Measurements from ENCODE around the gene LDLRAD2.

The LDLRAD2 gene

GRCh38 chr1:21866707-21867043 is 54.6 kb downstream of the LDLRAD2 start:
- Histone ChIP-seq H3K4me3 (ENCODE audit: low read depth, low read length) (no peak overlapping the region), H3K9me3 (ENCODE audit: control insufficient read depth, insufficient read depth, low read length) (no peaks in the 10 kb centered on the region), H3K4me1 (ENCODE audit: control insufficient read depth, insufficient read depth, low read length) (peaks cover 14% of the 10 kb centered on the region), H3K27me3 (ENCODE audit: control insufficient read depth, insufficient read depth, low read length) (no peaks in the 10 kb centered on the region), H3K27ac (ENCODE audit: low read depth, low read length) (peak overlapping the region; percentile 7), H3K9ac (ENCODE audit: low read depth, low read length) (no peak overlapping the region), H3K36me3 (ENCODE audit: control insufficient read depth, insufficient read depth, low read length) (peaks cover 28% of the 10 kb centered on the region)

GRCh38 chr1:21867451-21867996 is 55.5 kb downstream of the LDLRAD2 start:
- peaks cover 31% of the 10 kb centered on the region for H3K36me3 ChIP-seq (ENCODE audit: control insufficient read depth, insufficient read depth, low read length)
- H3K27ac ChIP-seq (ENCODE audit: low read depth, low read length), result no peak overlapping the region
- H3K27me3 ChIP-seq (ENCODE audit: control insufficient read depth, insufficient read depth, low read length), result no peaks in the 10 kb centered on the region
- no peak overlapping the region for H3K9ac ChIP-seq (ENCODE audit: low read depth, low read length)
- H3K9me3 ChIP-seq (ENCODE audit: control insufficient read depth, insufficient read depth, low read length), result no peaks in the 10 kb centered on the region
- peaks cover 14% of the 10 kb centered on the region for H3K4me1 ChIP-seq (ENCODE audit: control insufficient read depth, insufficient read depth, low read length)
- no peak overlapping the region for H3K4me3 ChIP-seq (ENCODE audit: low read depth, low read length)

- H3K4me3 ChIP-seq (ENCODE audit: low read depth, low read length), result no peak overlapping the region
- no peak overlapping the region for H3K27ac ChIP-seq (ENCODE audit: low read depth, low read length)
- no peaks in the 10 kb centered on the region for H3K27me3 ChIP-seq (ENCODE audit: control insufficient read depth, insufficient read depth, low read length)
- peaks cover 36% of the 10 kb centered on the region for H3K36me3 ChIP-seq (ENCODE audit: control insufficient read depth, insufficient read depth, low read length)
- H3K4me1 ChIP-seq (ENCODE audit: control insufficient read depth, insufficient read depth, low read length), result peaks cover 14% of the 10 kb centered on the region
- no peak overlapping the region for H3K9ac ChIP-seq (ENCODE audit: low read depth, low read length)
- H3K9me3 ChIP-seq (ENCODE audit: control insufficient read depth, insufficient read depth, low read length), result no peaks in the 10 kb centered on the region
These were observed 56.4 kb downstream of the LDLRAD2 start for GRCh38 chr1:21868482-21868881.

GRCh38 chr1:21868941-21869454 is 56.9 kb downstream of the LDLRAD2 start:
- Histone ChIP-seq H3K9me3 (ENCODE audit: control insufficient read depth, insufficient read depth, low read length) (no peaks in the 10 kb centered on the region), H3K9ac (ENCODE audit: low read depth, low read length) (no peak overlapping the region), H3K4me3 (ENCODE audit: low read depth, low read length) (no peak overlapping the region), H3K27ac (ENCODE audit: low read depth, low read length) (no peak overlapping the region), H3K36me3 (ENCODE audit: control insufficient read depth, insufficient read depth, low read length) (peaks cover 41% of the 10 kb centered on the region), H3K27me3 (ENCODE audit: control insufficient read depth, insufficient read depth, low read length) (no peaks in the 10 kb centered on the region), H3K4me1 (ENCODE audit: control insufficient read depth, insufficient read depth, low read length) (peaks cover 14% of the 10 kb centered on the region)

GRCh38 chr1:21869620-21870121 is 57.6 kb downstream of the LDLRAD2 start:
- no peak overlapping the region for H3K27ac ChIP-seq (ENCODE audit: low read depth, low read length)
- peaks cover 14% of the 10 kb centered on the region for H3K4me1 ChIP-seq (ENCODE audit: control insufficient read depth, insufficient read depth, low read length)
- no peaks in the 10 kb centered on the region for H3K9me3 ChIP-seq (ENCODE audit: control insufficient read depth, insufficient read depth, low read length)
- H3K4me3 ChIP-seq (ENCODE audit: low read depth, low read length), result no peak overlapping the region
- H3K9ac ChIP-seq (ENCODE audit: low read depth, low read length), result no peak overlapping the region
- H3K27me3 ChIP-seq (ENCODE audit: control insufficient read depth, insufficient read depth, low read length), result no peaks in the 10 kb centered on the region
- peaks cover 42% of the 10 kb centered on the region for H3K36me3 ChIP-seq (ENCODE audit: control insufficient read depth, insufficient read depth, low read length)

- Histone ChIP-seq H3K4me3 (ENCODE audit: low read depth, low read length) (no peak overlapping the region), H3K27ac (ENCODE audit: low read depth, low read length) (no peak overlapping the region), H3K36me3 (ENCODE audit: control insufficient read depth, insufficient read depth, low read length) (peaks cover 45% of the 10 kb centered on the region), H3K27me3 (ENCODE audit: control insufficient read depth, insufficient read depth, low read length) (no peaks in the 10 kb centered on the region), H3K9ac (ENCODE audit: low read depth, low read length) (no peak overlapping the region), H3K9me3 (ENCODE audit: control insufficient read depth, insufficient read depth, low read length) (no peaks in the 10 kb centered on the region), H3K4me1 (ENCODE audit: control insufficient read depth, insufficient read depth, low read length) (peaks cover 12% of the 10 kb centered on the region)
These were observed 58.5 kb downstream of the LDLRAD2 start for GRCh38 chr1:21870611-21871010.

- H3K9me3 ChIP-seq (ENCODE audit: control insufficient read depth, insufficient read depth, low read length), result no peaks in the 10 kb centered on the region
- H3K27me3 ChIP-seq (ENCODE audit: control insufficient read depth, insufficient read depth, low read length), result no peaks in the 10 kb centered on the region
- no peak overlapping the region for H3K27ac ChIP-seq (ENCODE audit: low read depth, low read length)
- peaks cover 53% of the 10 kb centered on the region for H3K36me3 ChIP-seq (ENCODE audit: control insufficient read depth, insufficient read depth, low read length)
- no peak overlapping the region for H3K4me3 ChIP-seq (ENCODE audit: low read depth, low read length)
- H3K4me1 ChIP-seq (ENCODE audit: control insufficient read depth, insufficient read depth, low read length), result no peaks in the 10 kb centered on the region
- H3K9ac ChIP-seq (ENCODE audit: low read depth, low read length), result no peak overlapping the region
These were observed 59.9 kb downstream of the LDLRAD2 start for GRCh38 chr1:21871943-21872342.

- Histone ChIP-seq H3K9ac (ENCODE audit: low read depth, low read length) (no peak overlapping the region), H3K4me1 (ENCODE audit: control insufficient read depth, insufficient read depth, low read length) (no peaks in the 10 kb centered on the region), H3K36me3 (ENCODE audit: control insufficient read depth, insufficient read depth, low read length) (peaks cover 56% of the 10 kb centered on the region), H3K27ac (ENCODE audit: low read depth, low read length) (no peak overlapping the region), H3K27me3 (ENCODE audit: control insufficient read depth, insufficient read depth, low read length) (no peaks in the 10 kb centered on the region), H3K4me3 (ENCODE audit: low read depth, low read length) (no peak overlapping the region), H3K9me3 (ENCODE audit: control insufficient read depth, insufficient read depth, low read length) (no peaks in the 10 kb centered on the region)
These were observed 60.5 kb downstream of the LDLRAD2 start for GRCh38 chr1:21872445-21873079.

- Histone ChIP-seq H3K27me3 (ENCODE audit: control insufficient read depth, insufficient read depth, low read length) (no peaks in the 10 kb centered on the region), H3K4me3 (ENCODE audit: low read depth, low read length) (no peak overlapping the region), H3K4me1 (ENCODE audit: control insufficient read depth, insufficient read depth, low read length) (no peaks in the 10 kb centered on the region), H3K9ac (ENCODE audit: low read depth, low read length) (no peak overlapping the region), H3K36me3 (ENCODE audit: control insufficient read depth, insufficient read depth, low read length) (peaks cover 62% of the 10 kb centered on the region), H3K27ac (ENCODE audit: low read depth, low read length) (no peak overlapping the region), H3K9me3 (ENCODE audit: control insufficient read depth, insufficient read depth, low read length) (no peaks in the 10 kb centered on the region)
These were observed 61.1 kb downstream of the LDLRAD2 start for GRCh38 chr1:21873174-21873573.

GRCh38 chr1:21873761-21874160 is 61.7 kb downstream of the LDLRAD2 start:
- Histone ChIP-seq H3K9me3 (ENCODE audit: control insufficient read depth, insufficient read depth, low read length) (no peaks in the 10 kb centered on the region), H3K4me3 (ENCODE audit: low read depth, low read length) (no peak overlapping the region), H3K4me1 (ENCODE audit: control insufficient read depth, insufficient read depth, low read length) (no peaks in the 10 kb centered on the region), H3K27me3 (ENCODE audit: control insufficient read depth, insufficient read depth, low read length) (no peaks in the 10 kb centered on the region), H3K27ac (ENCODE audit: low read depth, low read length) (no peak overlapping the region), H3K36me3 (ENCODE audit: control insufficient read depth, insufficient read depth, low read length) (peaks cover 62% of the 10 kb centered on the region), H3K9ac (ENCODE audit: low read depth, low read length) (no peak overlapping the region)

GRCh38 chr1:21874328-21874727 is 62.3 kb downstream of the LDLRAD2 start:
- Histone ChIP-seq H3K27ac (ENCODE audit: low read depth, low read length) (no peak overlapping the region), H3K4me1 (ENCODE audit: control insufficient read depth, insufficient read depth, low read length) (no peaks in the 10 kb centered on the region), H3K4me3 (ENCODE audit: low read depth, low read length) (no peak overlapping the region), H3K36me3 (ENCODE audit: control insufficient read depth, insufficient read depth, low read length) (peaks cover 68% of the 10 kb centered on the region), H3K27me3 (ENCODE audit: control insufficient read depth, insufficient read depth, low read length) (no peaks in the 10 kb centered on the region), H3K9ac (ENCODE audit: low read depth, low read length) (no peak overlapping the region), H3K9me3 (ENCODE audit: control insufficient read depth, insufficient read depth, low read length) (no peaks in the 10 kb centered on the region)

All from HUES48 (cell line).